ENCODE data around the gene DUSP15. TPM values are rescaled to one million over a fixed set of nuclear protein-coding genes. Genes with fewer than 3 reads are reported as not detected.

DUSP15 gene
- total and polyA plus RNA-seq, 2 of the 8 experiments (the other 6 are each of a cell fraction or from before 2014, with no cell fraction given): 0.91 to 3.2 TPM

GRCh38 chr20:31848088-31848999 lies 22.0 kb downstream of the DUSP15 start:
- ChIA-PET CTCF (ENCODE audit: partially characterized antibody) (interaction anchor here (0.7 to 8.3 kb wide), 19 partner anchors 8 to 239 kb away, joined by 3 to 111 read pairs (median 7); partner anchors contain the start of genes MYLK2 and PDRG1), POLR2A (ENCODE audit: partially characterized antibody) (interaction anchor here (0.6 kb wide), 1 partner anchor 608 kb away, joined by 3 read pairs; no protein-coding TSS in a partner anchor)
- Histone ChIP-seq H2BK15ac (ENCODE audit: low read length) (no peak overlapping the region), H2BK20ac (ENCODE audit: low read length) (no peak overlapping the region), H3K27me3 (replicated peaks in 1 of 4; ENCODE audit: control insufficient read depth in 3 of 4, extremely low read depth in 1 of 4, insufficient read depth in 3 of 4, low read length in 3 of 4) (peaks cover 5 to 38% (median 25%) of the 10 kb centered on the region in 4 experiments), H2BK5ac (ENCODE audit: low read depth, low read length) (no peak overlapping the region), H3K9me3 (ENCODE audit: insufficient read depth in 2 of 2, low read depth in 1 of 2, low read length in 1 of 2) (no peaks in the 10 kb centered on the region), H2AK5ac (ENCODE audit: low read depth, low read length) (no peak overlapping the region), H3K4me1 (replicated peaks in 1 of 4; ENCODE audit: control insufficient read depth in 3 of 4, insufficient read depth in 4 of 4, low read length in 3 of 4) (peaks cover 0 to 14% (median 10%) of the 10 kb centered on the region in 4 experiments; a peak in 5 of 7 replicates), H3K36me3 (ENCODE audit: control insufficient read depth in 2 of 4, insufficient read depth in 4 of 4, low read length in 3 of 4) (no peaks in the 10 kb centered on the region), H4K20me1 (replicated peaks in 1 of 2; ENCODE audit: control insufficient read depth in 1 of 2, insufficient read depth in 2 of 2, low read length in 2 of 2) (no peaks in the 10 kb centered on the region), H3K23me2 (ENCODE audit: low read depth, low read length) (peaks cover 4% of the 10 kb centered on the region), H3K4me2 (ENCODE audit: insufficient read depth in 1 of 2, low read depth in 2 of 2, low read length in 2 of 2) (no peak overlapping the region), H4K5ac (ENCODE audit: insufficient read length, low read depth, low read length) (no peak overlapping the region), H3K4me3 (ENCODE audit: extremely low read depth in 1 of 4, insufficient read depth in 2 of 4, low read depth in 3 of 4, low read length in 4 of 4) (no peak overlapping the region), H3K9ac (replicated peaks in 1 of 4; ENCODE audit: extremely low read depth in 1 of 4, low read depth in 3 of 4, low read length in 3 of 4) (no peak overlapping the region), H2BK12ac (ENCODE audit: low read depth, low read length) (no peak overlapping the region), H3K18ac (ENCODE audit: extremely low read depth, low read length) (no peak overlapping the region), H3K27ac (ENCODE audit: low read depth, low read length) (no peak overlapping the region), H4K8ac (ENCODE audit: extremely low read depth, insufficient read depth, low read length) (no peak overlapping the region), H2BK120ac (replicated peaks; ENCODE audit: low read depth, low read length) (no peak overlapping the region), H3K79me2 (ENCODE audit: control insufficient read depth in 1 of 2, insufficient read depth in 2 of 2, low read length in 2 of 2) (no peaks in the 10 kb centered on the region), H3K56ac (replicated peaks; ENCODE audit: insufficient read length, low read depth, low read length) (no peak overlapping the region), H2AFZ (ENCODE audit: low read length) (no peak overlapping the region), H4K91ac (replicated peaks; ENCODE audit: insufficient read length, low read length) (no peak overlapping the region), H3K4ac (replicated peaks; ENCODE audit: insufficient read length, low read depth, low read length) (peak overlapping the region; percentile 23), H3K14ac (ENCODE audit: insufficient read length) (no peak overlapping the region), H3K23ac (ENCODE audit: insufficient read length) (no peak overlapping the region), H3K79me1 (ENCODE audit: low read depth, low read length) (no peaks in the 10 kb centered on the region)
- WGBS, 2 experiments (ENCODE audit: extremely low coverage in 1 of 2, insufficient coverage in 1 of 2, insufficient read length in 1 of 2, insufficient replicate concordance in 2 of 2, low coverage in 1 of 2, low lambda C conversion rate in 2 of 2, missing lambda C conversion rate in 1 of 2): 88% methylated on average over 32 of the region's 32 CpGs; no CpG with 5 or more reads in 1 of the 2 experiments
- no peak for FAIRE-seq
- no peak for TF ChIP-seq RFX5 (IDR thresholded peaks at IDR 0.05; ENCODE audit: borderline replicate concordance, low read depth, low read length)
- no peak for TF ChIP-seq TBP (IDR thresholded peaks at IDR 0.05; ENCODE audit: low read depth, low read length)
- no peak for TF ChIP-seq FOSL1 (IDR thresholded peaks at IDR 0.05; ENCODE audit: insufficient read depth, low read depth, low read length)
- no peak for TF ChIP-seq RNF2 (IDR thresholded peaks at IDR 0.05; ENCODE audit: borderline replicate concordance, low read depth, low read length, missing control alignments, poor library complexity, severe bottlenecking)
- no peak for TF ChIP-seq MAX (IDR thresholded peaks at IDR 0.05)
- no peak for DNase-seq (ENCODE audit: low read depth in 1 of 2, low spot score in 2 of 2)

All from H1 (cell line).